ENCODE data around the gene SYNGAP1. TPM values are rescaled to one million over a fixed set of nuclear protein-coding genes. Genes with fewer than 3 reads are reported as not detected.

Gene SYNGAP1
- total RNA-seq, 4 donors from 2014 or later = 13.5 to 30.4 (median 14.0) TPM

DNA sequence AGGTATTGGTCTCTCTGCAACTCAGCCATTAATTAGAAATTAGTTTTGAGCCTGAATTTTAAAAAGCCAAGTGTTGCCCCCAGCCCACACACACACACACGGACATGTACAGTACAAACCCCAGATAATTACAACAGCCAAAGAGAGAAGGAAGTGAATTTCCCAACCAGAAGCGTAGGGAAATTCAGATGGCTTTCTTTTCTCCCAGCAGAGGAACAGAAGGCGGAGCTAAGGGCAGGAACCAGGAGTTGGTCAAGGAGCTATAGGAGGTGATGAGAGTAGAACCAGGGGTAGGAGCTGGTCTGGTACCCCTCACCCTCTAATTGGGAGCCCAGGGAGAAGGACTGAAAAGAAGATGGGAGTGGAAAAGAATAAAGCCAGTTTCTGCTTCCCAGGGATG, 30.6 kb downstream of the SYNGAP1 start:
- TF ChIP-seq EP300 (IDR thresholded peaks at IDR 0.05) (no peak), POLR2A (IDR thresholded peaks at IDR 0.05) (no peak), POLR2AphosphoS5 (IDR thresholded peaks at IDR 0.05) (no peak)
- TF ChIP-seq, protein P1, sequence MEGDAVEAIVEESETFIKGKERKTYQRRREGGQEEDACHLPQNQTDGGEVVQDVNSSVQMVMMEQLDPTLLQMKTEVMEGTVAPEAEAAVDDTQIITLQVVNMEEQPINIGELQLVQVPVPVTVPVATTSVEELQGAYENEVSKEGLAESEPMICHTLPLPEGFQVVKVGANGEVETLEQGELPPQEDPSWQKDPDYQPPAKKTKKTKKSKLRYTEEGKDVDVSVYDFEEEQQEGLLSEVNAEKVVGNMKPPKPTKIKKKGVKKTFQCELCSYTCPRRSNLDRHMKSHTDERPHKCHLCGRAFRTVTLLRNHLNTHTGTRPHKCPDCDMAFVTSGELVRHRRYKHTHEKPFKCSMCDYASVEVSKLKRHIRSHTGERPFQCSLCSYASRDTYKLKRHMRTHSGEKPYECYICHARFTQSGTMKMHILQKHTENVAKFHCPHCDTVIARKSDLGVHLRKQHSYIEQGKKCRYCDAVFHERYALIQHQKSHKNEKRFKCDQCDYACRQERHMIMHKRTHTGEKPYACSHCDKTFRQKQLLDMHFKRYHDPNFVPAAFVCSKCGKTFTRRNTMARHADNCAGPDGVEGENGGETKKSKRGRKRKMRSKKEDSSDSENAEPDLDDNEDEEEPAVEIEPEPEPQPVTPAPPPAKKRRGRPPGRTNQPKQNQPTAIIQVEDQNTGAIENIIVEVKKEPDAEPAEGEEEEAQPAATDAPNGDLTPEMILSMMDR (IDR thresholded peaks at IDR 0.05) = no peak
- H3K27ac ChIP-seq = no peak overlapping the region

DNA sequence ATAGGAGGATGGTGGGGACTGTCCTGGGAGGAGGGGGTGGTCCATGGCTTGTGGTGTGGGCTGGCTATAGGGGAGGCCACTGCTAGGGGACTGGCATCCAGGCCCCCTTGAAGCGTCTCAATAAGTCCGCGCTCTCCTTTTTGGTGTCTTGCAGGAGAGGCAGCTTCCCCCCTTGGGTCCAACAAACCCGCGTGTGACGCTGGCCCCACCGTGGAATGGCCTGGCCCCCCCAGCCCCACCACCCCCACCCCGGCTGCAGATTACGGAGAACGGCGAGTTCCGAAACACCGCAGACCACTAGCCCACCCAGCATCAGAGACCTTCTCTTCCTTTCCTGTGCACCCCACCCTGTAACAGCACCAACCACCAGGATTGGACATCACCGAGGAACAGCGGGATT, 31.7 kb downstream of the SYNGAP1 start:
- Histone ChIP-seq H3K4me3 (no peak overlapping the region), H3K36me3 (peaks cover 32% of the 10 kb centered on the region), H3K27ac (no peak overlapping the region), H3K9me3 (no peaks in the 10 kb centered on the region), H3K4me1 (peaks cover 22% of the 10 kb centered on the region), H3K27me3 (no peaks in the 10 kb centered on the region)
- WGBS = 81% methylated on average over 5 of the region's 15 CpGs
- TF ChIP-seq POLR2A (IDR thresholded peaks at IDR 0.05) (no peak), POLR2AphosphoS5 (IDR thresholded peaks at IDR 0.05) (no peak), EP300 (IDR thresholded peaks at IDR 0.05) (no peak)
- TF ChIP-seq, protein P1 (IDR thresholded peaks at IDR 0.05) = no peak
- no peak for DNase-seq (ENCODE audit: low spot score in 2 of 2)

More for the DNA sequence above, 30.6 kb downstream of the SYNGAP1 start:
- Histone ChIP-seq H3K4me3 (no peak overlapping the region), H3K27me3 (no peaks in the 10 kb centered on the region), H3K9me3 (no peaks in the 10 kb centered on the region), H3K4me1 (peaks cover 22% of the 10 kb centered on the region), H3K36me3 (peaks cover 29% of the 10 kb centered on the region)
- 71% methylated on average over 3 of the region's 3 CpGs for WGBS
- no peak for DNase-seq (ENCODE audit: low spot score in 2 of 2)

DNA sequence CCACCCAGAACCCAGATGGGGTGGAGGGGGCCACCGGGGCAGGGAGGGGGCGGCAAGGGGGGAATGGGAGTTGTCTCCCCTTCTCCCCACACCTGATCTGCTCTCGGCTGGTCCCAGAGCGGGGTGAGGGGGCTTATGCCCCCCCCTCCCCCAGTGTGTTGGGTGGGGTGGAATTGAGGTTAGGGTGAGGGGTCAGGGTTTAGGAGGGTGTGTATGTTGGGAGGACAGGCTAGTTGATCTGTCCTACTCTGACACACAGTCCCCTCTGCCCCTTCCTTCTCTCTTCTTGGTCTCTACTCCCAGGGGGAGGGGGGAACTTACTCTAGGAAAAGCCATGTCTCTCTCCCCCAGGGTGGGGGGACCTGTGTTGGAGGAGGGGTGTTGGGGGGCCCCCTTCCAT, 32.6 kb downstream of the SYNGAP1 start:
- H3K9me3 ChIP-seq = no peaks in the 10 kb centered on the region
- TF ChIP-seq, protein P1 (IDR thresholded peaks at IDR 0.05) = no peak
- H3K27me3 ChIP-seq = no peaks in the 10 kb centered on the region
- WGBS = 75% methylated on average over 3 of the region's 4 CpGs
- peaks cover 28% of the 10 kb centered on the region for H3K36me3 ChIP-seq
- peaks cover 22% of the 10 kb centered on the region for H3K4me1 ChIP-seq
- H3K4me3 ChIP-seq = no peak overlapping the region
- no peak overlapping the region for H3K27ac ChIP-seq
- DNase-seq (ENCODE audit: low spot score in 2 of 2) = no peak

DNA sequence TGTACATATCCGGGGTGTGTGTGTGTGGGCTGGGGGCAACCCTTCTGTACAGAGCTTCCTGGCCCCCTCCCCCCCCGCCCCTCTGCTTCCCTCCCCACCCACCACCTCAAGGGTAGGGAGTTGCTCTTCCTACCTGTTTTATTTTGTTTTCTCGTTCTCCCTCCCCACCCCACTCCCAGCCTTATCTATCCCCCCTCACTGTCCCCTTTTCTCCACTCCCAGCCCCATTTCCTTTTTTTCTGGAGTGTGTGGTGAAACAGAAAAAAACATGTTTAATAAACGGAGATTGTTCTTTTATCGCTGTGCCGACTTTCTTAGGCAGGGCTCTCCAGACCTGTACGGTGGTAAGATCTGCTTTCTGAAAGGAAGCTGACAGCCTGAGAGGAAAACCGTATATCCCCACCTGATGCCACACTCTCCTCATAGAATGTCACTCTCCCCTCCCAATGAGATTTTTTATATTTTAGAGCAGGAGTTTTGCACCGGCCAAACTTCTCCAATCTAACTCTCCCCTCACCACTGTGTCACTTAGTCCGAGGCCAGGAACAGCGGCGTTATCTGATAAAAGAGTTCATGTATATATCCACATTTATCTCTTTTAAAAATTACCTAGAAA, 33.6 kb downstream of the SYNGAP1 start:
- TF ChIP-seq, protein P1 (IDR thresholded peaks at IDR 0.05) = no peak
- no peak for TF ChIP-seq POLR2AphosphoS5 (IDR thresholded peaks at IDR 0.05)
- TF ChIP-seq EP300 (IDR thresholded peaks at IDR 0.05) = no peak
- TF ChIP-seq POLR2A (IDR thresholded peaks at IDR 0.05) = no peak
- under 1% methylated on average over 12 of the region's 12 CpGs for WGBS
- Histone ChIP-seq H3K27me3 (no peaks in the 10 kb centered on the region), H3K36me3 (peaks cover 18% of the 10 kb centered on the region), H3K4me3 (peak overlapping the region; percentile 79), H3K4me1 (peaks cover 22% of the 10 kb centered on the region), H3K9me3 (no peaks in the 10 kb centered on the region), H3K27ac (no peak overlapping the region)
- DNase-seq (ENCODE audit: low spot score in 2 of 2) = no peak

DNA sequence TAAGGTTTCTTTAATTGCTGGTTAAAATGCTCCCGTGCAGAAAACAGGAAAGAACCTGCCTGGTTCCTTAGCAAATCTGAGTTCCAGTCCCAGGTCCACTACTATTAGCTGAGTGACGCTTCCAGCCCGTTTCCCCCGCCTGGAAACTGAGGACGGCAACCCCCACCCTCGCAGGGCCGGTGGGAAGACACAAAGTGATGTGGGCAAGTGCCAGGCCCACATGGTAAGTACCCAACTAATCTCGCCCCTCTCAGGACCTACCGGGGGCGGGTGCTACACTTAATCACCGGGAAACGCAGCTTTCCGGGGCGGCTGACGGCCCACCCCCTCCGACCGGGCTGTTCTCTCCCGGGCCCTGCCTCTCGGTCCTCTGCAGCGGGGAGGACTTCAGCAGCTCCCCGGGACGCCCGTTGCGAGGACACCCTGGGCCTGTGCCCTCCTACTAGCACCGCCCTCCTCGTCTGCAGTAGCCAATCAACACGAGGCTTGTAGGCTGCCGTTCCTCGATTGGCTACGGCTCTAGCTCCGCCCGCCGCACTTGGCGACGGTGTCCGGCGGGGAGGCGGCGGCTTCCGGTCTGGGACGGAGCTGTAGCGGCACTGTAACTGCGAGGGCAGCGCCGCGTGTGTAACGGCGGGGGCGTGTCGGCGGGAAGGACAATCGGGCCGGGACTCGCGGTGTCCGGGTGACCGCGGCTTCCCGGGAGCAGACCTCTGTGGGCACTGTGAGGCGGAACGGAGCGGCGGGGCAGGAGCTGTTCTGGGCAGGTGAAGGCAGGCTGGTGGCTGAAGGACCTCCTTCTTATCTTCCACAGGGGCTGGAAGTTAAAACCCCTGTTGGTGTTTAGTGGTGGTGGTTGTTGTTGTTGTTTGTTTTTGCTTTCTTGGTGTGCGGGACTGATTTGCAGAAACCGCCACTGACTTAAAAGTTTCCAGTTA, 34.4 kb downstream of the SYNGAP1 start, which contains the start of gene ZBTB9:
Gene ZBTB9 (plus strand): TSS at position 568 of the 938 bp plus-strand sequence. CDS start 525 bp downstream, outside the sequence.
- H3K27ac ChIP-seq = peak within 1 kb of the TSS; percentile 55
- TF ChIP-seq POLR2AphosphoS5 (IDR thresholded peaks at IDR 0.05) (peak in 2 of 3 donors; percentile 47 to 57), POLR2A (IDR thresholded peaks at IDR 0.05) (peak in 1 of 2 donors; percentile 34), EP300 (IDR thresholded peaks at IDR 0.05) (no peak)
- peaks cover 22% of the 10 kb centered on the region for H3K4me1 ChIP-seq
- no peaks in the 10 kb centered on the region for H3K27me3 ChIP-seq
- WGBS = 1% methylated on average over 13 of the region's 65 CpGs
- peaks cover 14% of the 10 kb centered on the region for H3K36me3 ChIP-seq
- no peaks in the 10 kb centered on the region for H3K9me3 ChIP-seq
- peak within 1 kb of the TSS; percentile 79 for H3K4me3 ChIP-seq
- peak; percentile 97 to 98 for DNase-seq (ENCODE audit: low spot score in 2 of 2)
